Esophagus (tissue), 2 donors: Measurements from ENCODE around the gene MEP1A. TPM values are rescaled to one million over a fixed set of nuclear protein-coding genes. Genes with fewer than 3 reads are reported as not detected.
"Not testable (repeated sequence)": the region's sequence is repeated elsewhere in the genome, so short reads cannot be mapped to it uniquely, and the experiment has no call there.

Source experiments
- H3K27ac ChIP-seq, 2 donors: one replicate each; pipeline ENCODE4 v1.5.1; 2013; ENCODE audit warnings: low read depth in 2 of 2, mild to moderate bottlenecking in 2 of 2, inconsistent platforms in 1 of 2, low read length in 1 of 2, moderate library complexity in 1 of 2
- H3K27me3 ChIP-seq, 2 donors: one replicate each; pipeline ENCODE4 v1.6.1; 2013; ENCODE audit warnings: low read length in 2 of 2, control low read depth in 1 of 2, mild to moderate bottlenecking in 1 of 2; ENCODE audit not compliant: insufficient read depth in 2 of 2, control insufficient read depth in 1 of 2
- H3K36me3 ChIP-seq, 2 donors: one replicate each; pipeline ENCODE4 v1.6.1; 2013; ENCODE audit warnings: low read length in 1 of 2; ENCODE audit not compliant: control insufficient read depth in 2 of 2, insufficient read depth in 2 of 2
- H3K4me1 ChIP-seq, 2 donors: one replicate each; pipeline ENCODE4 v1.6.1; 2013; ENCODE audit warnings: low read length in 1 of 2; ENCODE audit not compliant: control insufficient read depth in 2 of 2, insufficient read depth in 2 of 2
- H3K4me3 ChIP-seq, 2 donors: one replicate each; pipeline ENCODE4 v1.5.1; 2013; ENCODE audit warnings: low read length in 2 of 2, mild to moderate bottlenecking in 2 of 2, low read depth in 1 of 2, moderate library complexity in 1 of 2
- H3K9me3 ChIP-seq, 2 donors: one replicate each; pipeline ENCODE4 v1.6.1; 2013; ENCODE audit warnings: mild to moderate bottlenecking in 2 of 2, low read depth in 1 of 2, low read length in 1 of 2, moderate library complexity in 1 of 2; ENCODE audit not compliant: control insufficient read depth in 2 of 2, insufficient read depth in 1 of 2
- WGBS, 2 donors: extraction: QIAGEN DNeasy Blood & Tissue Kit; methylation state at CpG; one replicate each; pipeline ENCODE4 v1.1.7; 2013; 5-methylcytosine and 5-hydroxymethylcytosine counted together
- polyA plus RNA-seq, 2 donors: library from polyadenylated mRNA; stranded (reverse); fragments of 200-250 nt; gene quantifications; one replicate each; pipeline ENCODE4 v1.2.3, GENCODE V29; 2013
- donor health status: healthy with polysubstance abuse.
- donor health status: Bipolar disorder and iron deficiency.

MEP1A gene
- under 1 TPM in 1 of 2 donors, not detected in 1; 0.01 TPM for polyA plus RNA-seq

GRCh38 chr6:46793138-46793537 is at the start of gene MEP1A:
TSS of gene MEP1A (plus strand) at chr6:46793389. CDS start at chr6:46793399, 10 bp downstream.
- no peak within 1 kb of the TSS for H3K27ac ChIP-seq
- H3K9me3 ChIP-seq, result no peaks in the 10 kb centered on the region
- H3K36me3 ChIP-seq, result no peaks in the 10 kb centered on the region
- no peak within 1 kb of the TSS for H3K4me3 ChIP-seq
- no peaks in the 10 kb centered on the region for H3K4me1 ChIP-seq
- WGBS, 2 donors, result 61 to 79% methylated on average over 8 of the region's 8 CpGs
- no peaks in the 10 kb centered on the region for H3K27me3 ChIP-seq

- H3K27ac ChIP-seq, result no peak overlapping the region
- H3K36me3 ChIP-seq, result no peaks in the 10 kb centered on the region
- no peaks in the 10 kb centered on the region for H3K9me3 ChIP-seq
- H3K4me3 ChIP-seq, result no peak overlapping the region
- H3K27me3 ChIP-seq, result no peaks in the 10 kb centered on the region
- 68 to 86% methylated on average over 1 of the region's 1 CpG for WGBS, 2 donors
- no peaks in the 10 kb centered on the region for H3K4me1 ChIP-seq
Measured at GRCh38 chr6:46743425-46744158, 49.6 kb upstream of the MEP1A start.

- H3K9me3 ChIP-seq, H3K4me3 ChIP-seq, H3K36me3 ChIP-seq, H3K4me1 ChIP-seq, H3K27ac ChIP-seq, H3K27me3 ChIP-seq: not testable (repeated sequence)
- 75 to 84% methylated on average over 3 of the region's 3 CpGs for WGBS, 2 donors
Measured at GRCh38 chr6:46744159-46744725, 48.9 kb upstream of the MEP1A start.

GRCh38 chr6:46745973-46746372 is 47.2 kb upstream of the MEP1A start:
- H3K4me1 ChIP-seq, result no peaks in the 10 kb centered on the region
- WGBS, 2 donors, result 65 to 66% methylated on average over 2 of the region's 2 CpGs
- no peak overlapping the region for H3K4me3 ChIP-seq
- H3K27me3 ChIP-seq, result no peaks in the 10 kb centered on the region
- no peaks in the 10 kb centered on the region for H3K36me3 ChIP-seq
- no peaks in the 10 kb centered on the region for H3K9me3 ChIP-seq
- no peak overlapping the region for H3K27ac ChIP-seq

- H3K4me1 ChIP-seq, result no peaks in the 10 kb centered on the region
- H3K27me3 ChIP-seq, result no peaks in the 10 kb centered on the region
- H3K27ac ChIP-seq, result no peak within 1 kb of the TSS
- no peaks in the 10 kb centered on the region for H3K36me3 ChIP-seq
- H3K9me3 ChIP-seq, result no peaks in the 10 kb centered on the region
- no peak within 1 kb of the TSS for H3K4me3 ChIP-seq
- WGBS, 2 donors, result 52 to 73% methylated on average over 1 of the region's 1 CpG
Measured at GRCh38 chr6:46746696-46747095, 46.5 kb upstream of the MEP1A start, which contains the start of gene ANKRD66. TSS of gene ANKRD66 (plus strand) at chr6:46746933. CDS start at chr6:46751949, 5,016 bp downstream.

- Histone ChIP-seq H3K4me1 (no peaks in the 10 kb centered on the region), H3K27me3 (no peaks in the 10 kb centered on the region), H3K9me3 (no peaks in the 10 kb centered on the region), H3K27ac (no peak overlapping the region), H3K36me3 (no peaks in the 10 kb centered on the region), H3K4me3 (no peak overlapping the region)
- WGBS, 2 donors, result 90 to 91% methylated on average over 5 of the region's 5 CpGs
Measured at GRCh38 chr6:46748940-46749503, 44.2 kb upstream of the MEP1A start.

GRCh38 chr6:46749731-46750130 is 43.5 kb upstream of the MEP1A start:
- no peaks in the 10 kb centered on the region for H3K9me3 ChIP-seq
- H3K27me3 ChIP-seq, result no peaks in the 10 kb centered on the region
- H3K4me3 ChIP-seq, result no peak overlapping the region
- no peak overlapping the region for H3K27ac ChIP-seq
- H3K36me3 ChIP-seq, result no peaks in the 10 kb centered on the region
- H3K4me1 ChIP-seq, result no peaks in the 10 kb centered on the region
- WGBS, 2 donors, result 74 to 83% methylated on average over 5 of the region's 5 CpGs

- H3K27ac ChIP-seq, result no peak overlapping the region
- no peaks in the 10 kb centered on the region for H3K27me3 ChIP-seq
- H3K4me1 ChIP-seq, result no peaks in the 10 kb centered on the region
- H3K4me3 ChIP-seq, result no peak overlapping the region
- no peaks in the 10 kb centered on the region for H3K9me3 ChIP-seq
- 60 to 69% methylated on average over 3 of the region's 3 CpGs for WGBS, 2 donors
- H3K36me3 ChIP-seq, result no peaks in the 10 kb centered on the region
Measured at GRCh38 chr6:46751658-46752057, 41.5 kb upstream of the MEP1A start.

GRCh38 chr6:46755865-46756264 is 37.3 kb upstream of the MEP1A start:
- no peaks in the 10 kb centered on the region for H3K36me3 ChIP-seq
- no peak overlapping the region for H3K4me3 ChIP-seq
- H3K27me3 ChIP-seq, result no peaks in the 10 kb centered on the region
- H3K27ac ChIP-seq, result no peak overlapping the region
- WGBS, 2 donors, result 33 to 43% methylated on average over 1 of the region's 1 CpG
- H3K9me3 ChIP-seq, result no peaks in the 10 kb centered on the region
- peaks cover 0 to 2% of the 10 kb centered on the region in 2 donors for H3K4me1 ChIP-seq
